ENCODE data around the gene SAMD11. TPM values are rescaled to one million over a fixed set of nuclear protein-coding genes. Genes with fewer than 3 reads are reported as not detected.

SAMD11 gene
- total and polyA plus RNA-seq, 2 of the 8 experiments (the other 6 are each of a cell fraction or from before 2014, with no cell fraction given): 0.18 to 0.30 TPM

DNA sequence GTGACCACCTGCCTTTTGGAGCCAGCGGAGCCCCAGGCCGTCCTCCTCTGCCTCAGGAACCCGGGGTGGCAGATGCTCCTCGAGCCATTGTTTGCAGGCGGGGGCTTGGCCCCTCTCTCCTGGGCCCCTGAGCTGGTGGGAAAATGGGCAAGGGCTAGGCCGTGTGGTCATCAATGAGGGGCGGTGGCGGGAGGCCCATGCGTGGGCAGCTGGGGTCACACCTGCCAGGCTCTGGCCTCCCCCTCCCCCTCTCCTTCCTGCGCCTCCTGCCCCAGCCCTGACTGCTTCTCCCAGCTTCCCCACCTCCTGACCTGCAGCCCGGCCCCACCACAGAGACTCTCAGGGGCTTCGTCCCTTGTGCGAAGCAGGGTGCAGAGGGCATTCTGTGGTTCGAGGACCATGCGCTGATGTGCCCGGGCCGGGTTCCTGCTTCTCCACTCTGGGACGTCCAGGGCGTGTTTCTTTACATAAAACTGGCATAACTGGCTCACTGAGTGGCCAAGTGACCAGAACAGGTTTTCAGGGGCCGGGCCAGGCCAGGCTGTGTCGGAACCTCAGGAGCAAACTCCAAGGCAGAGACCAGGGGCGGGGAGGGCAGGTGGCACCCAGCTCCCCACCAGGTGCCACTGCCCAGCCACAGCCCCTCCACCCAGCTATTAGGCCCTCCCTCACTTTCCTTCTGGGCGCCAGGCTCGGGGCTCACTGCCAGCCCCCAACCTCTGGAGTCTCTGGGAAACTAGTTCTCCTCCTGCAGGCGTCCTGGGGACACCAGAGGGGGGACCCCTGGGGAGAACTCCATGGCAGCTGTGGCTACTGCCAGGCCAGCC lies 9.3 kb downstream of the SAMD11 start (continued):
- TF ChIP-seq, protein P1, sequence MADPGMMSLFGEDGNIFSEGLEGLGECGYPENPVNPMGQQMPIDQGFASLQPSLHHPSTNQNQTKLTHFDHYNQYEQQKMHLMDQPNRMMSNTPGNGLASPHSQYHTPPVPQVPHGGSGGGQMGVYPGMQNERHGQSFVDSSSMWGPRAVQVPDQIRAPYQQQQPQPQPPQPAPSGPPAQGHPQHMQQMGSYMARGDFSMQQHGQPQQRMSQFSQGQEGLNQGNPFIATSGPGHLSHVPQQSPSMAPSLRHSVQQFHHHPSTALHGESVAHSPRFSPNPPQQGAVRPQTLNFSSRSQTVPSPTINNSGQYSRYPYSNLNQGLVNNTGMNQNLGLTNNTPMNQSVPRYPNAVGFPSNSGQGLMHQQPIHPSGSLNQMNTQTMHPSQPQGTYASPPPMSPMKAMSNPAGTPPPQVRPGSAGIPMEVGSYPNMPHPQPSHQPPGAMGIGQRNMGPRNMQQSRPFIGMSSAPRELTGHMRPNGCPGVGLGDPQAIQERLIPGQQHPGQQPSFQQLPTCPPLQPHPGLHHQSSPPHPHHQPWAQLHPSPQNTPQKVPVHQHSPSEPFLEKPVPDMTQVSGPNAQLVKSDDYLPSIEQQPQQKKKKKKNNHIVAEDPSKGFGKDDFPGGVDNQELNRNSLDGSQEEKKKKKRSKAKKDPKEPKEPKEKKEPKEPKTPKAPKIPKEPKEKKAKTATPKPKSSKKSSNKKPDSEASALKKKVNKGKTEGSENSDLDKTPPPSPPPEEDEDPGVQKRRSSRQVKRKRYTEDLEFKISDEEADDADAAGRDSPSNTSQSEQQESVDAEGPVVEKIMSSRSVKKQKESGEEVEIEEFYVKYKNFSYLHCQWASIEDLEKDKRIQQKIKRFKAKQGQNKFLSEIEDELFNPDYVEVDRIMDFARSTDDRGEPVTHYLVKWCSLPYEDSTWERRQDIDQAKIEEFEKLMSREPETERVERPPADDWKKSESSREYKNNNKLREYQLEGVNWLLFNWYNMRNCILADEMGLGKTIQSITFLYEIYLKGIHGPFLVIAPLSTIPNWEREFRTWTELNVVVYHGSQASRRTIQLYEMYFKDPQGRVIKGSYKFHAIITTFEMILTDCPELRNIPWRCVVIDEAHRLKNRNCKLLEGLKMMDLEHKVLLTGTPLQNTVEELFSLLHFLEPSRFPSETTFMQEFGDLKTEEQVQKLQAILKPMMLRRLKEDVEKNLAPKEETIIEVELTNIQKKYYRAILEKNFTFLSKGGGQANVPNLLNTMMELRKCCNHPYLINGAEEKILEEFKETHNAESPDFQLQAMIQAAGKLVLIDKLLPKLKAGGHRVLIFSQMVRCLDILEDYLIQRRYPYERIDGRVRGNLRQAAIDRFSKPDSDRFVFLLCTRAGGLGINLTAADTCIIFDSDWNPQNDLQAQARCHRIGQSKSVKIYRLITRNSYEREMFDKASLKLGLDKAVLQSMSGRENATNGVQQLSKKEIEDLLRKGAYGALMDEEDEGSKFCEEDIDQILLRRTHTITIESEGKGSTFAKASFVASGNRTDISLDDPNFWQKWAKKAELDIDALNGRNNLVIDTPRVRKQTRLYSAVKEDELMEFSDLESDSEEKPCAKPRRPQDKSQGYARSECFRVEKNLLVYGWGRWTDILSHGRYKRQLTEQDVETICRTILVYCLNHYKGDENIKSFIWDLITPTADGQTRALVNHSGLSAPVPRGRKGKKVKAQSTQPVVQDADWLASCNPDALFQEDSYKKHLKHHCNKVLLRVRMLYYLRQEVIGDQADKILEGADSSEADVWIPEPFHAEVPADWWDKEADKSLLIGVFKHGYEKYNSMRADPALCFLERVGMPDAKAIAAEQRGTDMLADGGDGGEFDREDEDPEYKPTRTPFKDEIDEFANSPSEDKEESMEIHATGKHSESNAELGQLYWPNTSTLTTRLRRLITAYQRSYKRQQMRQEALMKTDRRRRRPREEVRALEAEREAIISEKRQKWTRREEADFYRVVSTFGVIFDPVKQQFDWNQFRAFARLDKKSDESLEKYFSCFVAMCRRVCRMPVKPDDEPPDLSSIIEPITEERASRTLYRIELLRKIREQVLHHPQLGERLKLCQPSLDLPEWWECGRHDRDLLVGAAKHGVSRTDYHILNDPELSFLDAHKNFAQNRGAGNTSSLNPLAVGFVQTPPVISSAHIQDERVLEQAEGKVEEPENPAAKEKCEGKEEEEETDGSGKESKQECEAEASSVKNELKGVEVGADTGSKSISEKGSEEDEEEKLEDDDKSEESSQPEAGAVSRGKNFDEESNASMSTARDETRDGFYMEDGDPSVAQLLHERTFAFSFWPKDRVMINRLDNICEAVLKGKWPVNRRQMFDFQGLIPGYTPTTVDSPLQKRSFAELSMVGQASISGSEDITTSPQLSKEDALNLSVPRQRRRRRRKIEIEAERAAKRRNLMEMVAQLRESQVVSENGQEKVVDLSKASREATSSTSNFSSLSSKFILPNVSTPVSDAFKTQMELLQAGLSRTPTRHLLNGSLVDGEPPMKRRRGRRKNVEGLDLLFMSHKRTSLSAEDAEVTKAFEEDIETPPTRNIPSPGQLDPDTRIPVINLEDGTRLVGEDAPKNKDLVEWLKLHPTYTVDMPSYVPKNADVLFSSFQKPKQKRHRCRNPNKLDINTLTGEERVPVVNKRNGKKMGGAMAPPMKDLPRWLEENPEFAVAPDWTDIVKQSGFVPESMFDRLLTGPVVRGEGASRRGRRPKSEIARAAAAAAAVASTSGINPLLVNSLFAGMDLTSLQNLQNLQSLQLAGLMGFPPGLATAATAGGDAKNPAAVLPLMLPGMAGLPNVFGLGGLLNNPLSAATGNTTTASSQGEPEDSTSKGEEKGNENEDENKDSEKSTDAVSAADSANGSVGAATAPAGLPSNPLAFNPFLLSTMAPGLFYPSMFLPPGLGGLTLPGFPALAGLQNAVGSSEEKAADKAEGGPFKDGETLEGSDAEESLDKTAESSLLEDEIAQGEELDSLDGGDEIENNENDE (IDR thresholded peaks at IDR 0.05; ENCODE audit: insufficient replicate concordance, low read length): no peak
- TF ChIP-seq HDAC2 (IDR thresholded peaks at IDR 0.05; ENCODE audit: borderline replicate concordance in 1 of 2, low read depth in 2 of 2, low read length in 2 of 2): no peak
